AML-193 (cell line): ENCODE data around the gene C2CD2.
"Not testable (repeated sequence)": the region's sequence is repeated elsewhere in the genome, so short reads cannot be mapped to it uniquely, and the experiment has no call there.

Experiments
- DNase-seq, 2 experiments: peaks; one replicate each; lab custom pipeline; 2025; lab: John Stamatoyannopoulos, UW

The C2CD2 gene

DNA sequence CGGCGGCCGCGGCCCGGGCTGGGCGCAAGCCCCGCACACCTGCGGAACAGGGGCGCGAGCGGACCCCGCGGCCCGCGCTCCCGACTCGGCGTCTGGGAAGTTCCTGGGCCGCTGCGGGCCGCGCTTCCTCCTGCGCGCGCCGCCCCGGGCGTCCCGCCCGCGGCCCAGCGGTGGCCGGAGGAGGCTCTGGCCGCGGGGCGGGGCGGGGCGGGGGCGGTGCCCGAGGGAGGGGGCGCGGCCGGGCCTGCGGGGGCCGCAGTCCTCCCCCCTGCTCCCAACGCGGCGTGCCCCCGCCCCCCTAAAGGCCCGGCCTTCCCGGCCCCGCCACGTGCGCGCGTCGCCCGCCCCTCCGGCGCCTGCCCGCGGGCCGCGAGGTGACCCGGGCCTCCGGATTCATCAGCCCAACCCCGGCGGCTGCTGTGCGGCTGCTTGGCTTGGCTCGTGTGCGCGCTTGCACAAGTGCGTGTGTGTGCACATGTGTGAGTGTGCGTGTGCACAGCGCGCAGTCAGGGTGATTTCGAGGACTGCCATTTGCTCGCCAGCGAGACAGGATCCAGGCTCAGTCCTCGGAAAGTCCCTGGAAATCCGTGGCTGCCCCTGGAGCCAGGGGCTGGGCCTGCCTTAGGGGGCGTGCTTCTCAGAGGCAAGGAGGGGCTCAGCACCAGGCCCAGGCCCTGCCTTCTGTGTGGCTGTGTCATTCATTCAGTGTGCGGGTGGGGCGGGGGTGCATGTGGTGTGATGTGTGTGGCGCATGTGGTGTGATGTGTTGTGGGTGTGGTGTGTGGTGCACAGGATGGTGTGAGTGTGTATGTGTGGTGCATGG, at the start of gene C2CD2:
Gene C2CD2 (minus strand): TSS at position 188 of the 823 bp plus-strand sequence. CDS start 370 bp downstream, outside the sequence.
- DNase-seq: peak; percentile 37 to 43

DNA sequence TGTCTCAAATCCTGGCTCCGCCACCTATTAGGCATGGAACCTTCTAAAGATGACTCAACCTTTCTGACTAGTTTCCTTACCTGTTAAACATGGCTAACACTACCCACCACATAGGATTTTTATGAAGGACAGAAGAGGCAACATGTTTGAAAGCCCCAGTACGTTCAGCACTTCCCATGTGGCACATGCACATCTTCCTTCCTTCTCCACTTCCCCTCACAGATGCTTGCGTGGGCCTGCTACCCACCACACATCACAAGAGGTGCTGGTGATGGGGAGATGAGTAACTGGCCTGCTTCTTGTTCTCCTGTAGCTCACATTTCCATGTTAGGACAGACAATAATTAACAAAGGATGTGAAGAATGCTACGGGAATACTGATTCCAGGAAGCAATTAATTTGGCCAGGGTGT, 49.2 kb upstream of the C2CD2 start:
- no peak for DNase-seq

DNA sequence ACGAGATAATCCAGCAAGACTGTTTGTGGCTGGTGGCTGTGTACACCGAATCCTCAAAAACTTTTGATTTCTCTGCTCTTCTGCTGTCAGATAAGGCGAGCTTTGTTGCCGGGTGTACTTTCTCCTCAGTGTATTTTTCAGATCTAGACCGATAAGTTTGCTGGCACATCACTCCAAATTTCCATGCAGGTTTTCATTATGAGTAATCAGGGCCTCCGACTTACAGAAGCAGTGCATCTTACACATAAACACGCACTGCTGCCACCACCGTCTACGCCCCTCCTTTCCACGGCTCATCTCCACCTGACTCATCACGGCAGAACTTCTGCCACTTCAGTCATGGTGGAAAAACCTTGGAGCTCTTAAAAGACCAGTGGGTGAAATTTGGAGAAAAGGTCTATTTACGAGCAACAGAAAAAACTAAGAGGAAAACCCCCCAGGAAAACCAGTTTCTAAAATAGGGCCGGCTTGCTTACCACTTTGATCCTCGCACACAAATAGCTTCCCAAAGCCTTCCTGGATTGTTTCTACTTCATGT, 48.7 kb upstream of the C2CD2 start:
- DNase-seq: no peak

DNA sequence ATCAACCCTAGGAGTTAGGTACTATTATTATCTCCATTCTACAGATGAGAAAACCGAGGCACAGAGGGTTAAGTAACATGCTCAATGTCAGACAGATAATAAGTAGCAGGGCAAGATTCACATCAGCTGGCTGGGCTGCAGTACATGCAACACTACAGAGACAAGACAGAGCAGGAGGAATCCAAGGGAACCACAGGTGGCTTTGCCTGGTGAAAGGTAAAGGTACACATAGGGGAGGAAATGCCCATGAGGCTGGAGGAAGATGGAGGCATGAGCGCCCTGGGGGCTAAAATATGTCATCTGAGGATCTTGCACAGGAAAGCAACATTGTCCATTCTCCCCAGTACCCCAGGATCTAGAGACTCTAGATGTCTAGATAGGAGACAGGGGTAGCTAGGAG, 48.0 kb upstream of the C2CD2 start:
- DNase-seq: no peak

DNA sequence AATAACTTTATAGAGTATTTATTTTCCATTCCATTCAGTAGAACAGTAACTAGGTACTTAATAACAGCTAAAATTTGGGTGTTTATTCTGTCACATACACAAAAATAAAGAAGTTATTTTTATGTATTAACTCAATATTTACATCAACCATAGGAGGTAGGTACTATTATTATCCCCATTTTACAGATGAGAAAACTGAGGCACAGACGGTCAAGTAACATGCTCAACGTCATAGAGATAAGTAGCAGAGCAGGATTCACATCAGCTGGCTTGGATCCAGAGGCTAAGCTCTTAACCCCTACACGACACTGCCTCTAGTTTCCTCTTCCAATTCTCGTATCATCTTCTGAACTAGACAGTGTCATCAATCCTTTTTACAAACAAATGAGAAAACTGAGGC, 47.1 kb upstream of the C2CD2 start:
- no peak for DNase-seq

DNA sequence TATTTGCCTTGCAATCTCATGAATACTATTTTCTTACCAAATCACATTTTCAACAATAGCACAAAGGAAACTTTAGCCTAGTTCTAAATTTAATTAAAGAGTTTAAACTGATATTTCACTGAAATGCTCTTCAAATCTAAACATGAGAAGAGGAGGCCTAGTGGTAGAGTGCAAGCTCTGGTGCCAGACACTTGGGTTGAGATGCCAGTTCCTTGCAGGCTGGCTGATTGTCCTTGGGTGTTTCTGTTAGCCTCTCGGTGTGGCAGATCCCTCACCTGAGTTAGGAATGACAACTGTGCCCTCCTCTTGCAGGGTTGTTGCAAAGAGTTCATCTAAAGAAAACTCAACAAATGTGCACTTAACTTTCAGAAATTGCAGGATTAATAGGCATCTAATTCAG, 43.8 kb upstream of the C2CD2 start:
- DNase-seq: no peak

DNA sequence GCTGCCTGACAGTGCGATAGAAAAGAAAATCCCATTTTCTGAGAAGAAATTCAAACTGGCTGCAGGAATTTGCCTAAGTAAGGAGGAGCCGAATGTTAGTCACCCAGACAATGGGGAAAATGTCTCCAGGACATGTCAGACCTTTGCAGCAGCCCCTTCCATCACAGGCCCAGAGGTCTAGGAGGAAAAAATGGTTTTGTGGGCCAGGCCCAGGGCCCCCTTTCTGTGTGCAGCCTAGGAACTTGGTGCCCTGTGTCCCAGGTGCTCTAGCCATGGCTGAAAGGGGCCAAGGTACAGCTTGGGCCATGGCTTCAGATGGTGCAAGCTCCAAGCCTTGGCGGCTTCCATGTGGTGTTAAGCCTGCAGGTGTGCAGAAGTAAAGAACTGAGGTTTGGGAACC, 41.8 kb upstream of the C2CD2 start:
- no peak for DNase-seq

DNA sequence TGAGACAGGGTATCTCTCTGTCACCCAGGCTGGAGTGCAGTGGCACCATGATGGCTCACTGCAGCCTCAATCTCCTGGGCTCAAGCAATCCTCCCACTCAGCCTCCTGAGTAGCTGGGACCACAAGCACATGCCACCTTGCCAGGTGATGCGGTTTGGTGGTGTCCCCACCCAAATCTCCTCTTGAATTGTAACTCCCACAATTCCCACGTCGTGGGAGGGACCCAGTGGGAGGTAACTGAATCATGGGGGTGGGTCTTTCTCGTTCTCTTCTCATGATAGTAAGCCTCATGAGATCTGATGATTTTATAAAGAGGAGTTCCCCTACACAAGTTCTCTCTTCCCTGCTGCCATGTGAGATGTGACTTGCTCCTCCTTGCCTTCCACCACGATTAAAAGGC, 40.8 kb upstream of the C2CD2 start:
- DNase-seq: not testable (repeated sequence)

DNA sequence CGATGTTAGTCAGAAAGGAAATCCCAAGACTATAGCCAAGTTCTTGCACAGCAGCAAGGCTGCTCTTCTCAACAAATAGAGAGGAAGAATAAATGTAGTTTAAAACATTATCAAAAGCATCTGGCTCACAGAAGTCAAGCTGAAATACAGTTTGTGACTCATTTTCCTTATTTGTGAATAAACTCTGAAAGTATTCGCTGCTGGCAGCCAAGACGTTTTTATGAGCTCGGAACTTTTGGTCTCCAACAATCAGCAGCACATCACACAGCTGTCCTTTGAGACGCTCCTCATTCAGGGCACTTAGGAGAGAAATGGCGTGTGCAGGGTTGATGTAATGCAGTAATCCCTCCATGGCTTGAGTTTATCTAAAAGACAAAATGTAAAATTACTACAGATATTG, 39.9 kb upstream of the C2CD2 start:
- DNase-seq: no peak

DNA sequence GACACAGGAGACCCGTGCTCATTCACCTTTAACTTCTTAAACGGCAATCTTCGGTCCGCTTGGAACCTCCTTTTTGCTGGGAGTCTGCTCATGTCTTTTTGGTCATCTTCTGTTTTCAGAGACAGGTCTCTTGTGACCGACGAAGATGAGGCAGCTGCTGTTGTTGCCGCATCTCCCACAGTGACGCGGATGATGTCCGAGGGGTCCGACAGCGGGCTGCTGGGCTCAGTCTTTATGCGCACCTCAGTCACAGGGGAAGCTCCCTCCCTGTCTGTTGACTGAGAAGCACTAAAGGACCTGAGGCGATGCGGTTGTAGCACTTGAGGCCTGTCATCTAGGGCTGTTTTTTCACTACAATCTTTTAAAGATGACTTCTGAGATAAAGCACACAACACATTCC, 38.8 kb upstream of the C2CD2 start:
- DNase-seq: no peak

DNA sequence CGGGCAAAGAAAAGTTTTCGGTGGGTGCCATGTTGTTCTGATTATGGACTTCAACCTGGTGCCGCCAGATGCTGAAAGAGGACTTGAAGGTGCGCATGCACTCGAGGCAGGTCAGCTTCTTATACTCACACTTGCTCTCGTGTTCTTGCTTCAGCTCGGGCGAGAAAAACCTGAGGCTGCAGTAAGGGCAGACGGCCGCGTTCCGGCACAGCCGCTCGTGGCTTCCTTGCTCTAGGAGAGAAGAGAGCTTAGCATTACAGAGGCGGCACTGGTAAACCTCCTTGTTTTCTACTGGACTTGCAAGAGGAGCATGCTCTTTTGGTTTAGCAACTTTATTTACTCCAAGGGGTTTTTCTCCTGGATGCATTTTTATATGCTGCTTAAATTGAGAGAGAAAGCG, 37.8 kb upstream of the C2CD2 start:
- no peak for DNase-seq

DNA sequence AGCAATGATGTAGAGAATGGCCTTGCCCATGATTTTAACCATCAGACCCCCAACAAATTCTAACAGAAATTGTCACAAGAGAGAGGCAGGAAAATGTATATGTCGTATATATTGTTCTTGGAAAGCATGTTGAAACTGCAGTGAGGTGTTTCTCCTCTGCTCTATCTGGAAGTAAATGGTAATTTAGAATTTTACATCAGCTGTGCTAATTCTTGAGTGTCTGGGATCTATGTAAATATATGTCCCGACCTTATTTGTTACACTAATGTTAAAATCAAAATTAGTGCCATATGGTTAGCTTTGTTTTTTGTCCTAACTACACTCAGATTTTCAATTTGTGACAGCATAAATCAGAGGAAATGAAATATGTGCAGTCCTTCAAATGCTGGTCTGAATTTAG, 35.9 kb upstream of the C2CD2 start:
- no peak for DNase-seq

DNA sequence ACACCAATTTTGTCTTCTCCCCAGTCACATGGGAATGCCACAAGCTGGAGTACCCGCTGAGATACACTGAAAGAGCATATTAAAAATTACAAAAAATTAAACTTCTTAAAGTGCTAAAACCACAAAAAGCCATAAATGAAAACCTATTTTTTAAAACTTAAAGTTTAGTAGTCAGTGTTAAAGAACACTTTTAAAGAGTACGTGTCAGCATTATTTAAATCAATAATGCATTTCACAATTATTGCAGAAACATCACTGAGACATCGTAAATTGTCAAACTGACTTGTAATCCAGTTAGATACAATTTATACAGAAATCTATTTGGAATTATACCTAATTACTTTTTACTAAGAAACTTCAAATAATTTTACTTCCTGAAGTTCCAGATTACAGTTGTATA, 33.5 kb upstream of the C2CD2 start:
- no peak for DNase-seq

DNA sequence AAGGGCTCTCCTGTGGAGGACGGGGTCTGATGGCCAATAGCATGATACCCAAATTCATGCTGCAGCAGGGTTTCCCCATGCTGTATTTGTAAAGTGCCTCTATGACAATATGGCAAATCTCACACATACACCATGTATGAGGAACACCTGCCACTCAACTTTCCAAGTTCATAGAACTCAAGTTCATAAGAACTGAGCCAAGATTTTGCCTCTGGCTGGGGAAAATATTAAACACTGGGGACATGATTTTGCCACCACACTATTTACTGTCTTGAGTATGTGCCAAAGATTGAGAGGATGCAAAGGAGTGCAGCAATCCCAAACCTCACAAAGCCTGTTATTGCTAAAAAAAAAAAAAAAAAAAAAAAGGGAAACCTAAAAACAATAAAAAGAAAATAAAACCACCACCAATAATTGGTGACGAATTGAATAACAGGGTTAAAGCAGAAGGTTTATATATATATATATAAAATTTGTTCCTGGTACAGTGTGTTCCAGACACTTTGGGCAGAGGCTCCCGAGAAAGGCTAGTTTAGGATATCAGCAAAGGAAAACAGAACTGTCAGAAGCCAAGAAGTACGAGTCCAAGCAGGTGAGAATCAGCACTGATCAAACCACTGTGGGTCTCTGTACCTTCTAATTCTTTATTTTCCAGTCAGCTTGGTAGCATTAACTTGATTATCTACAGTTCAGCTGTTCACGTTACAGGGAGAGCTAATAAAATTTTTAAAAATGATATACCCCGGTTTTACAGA, 32.0 kb upstream of the C2CD2 start:
- no peak for DNase-seq

DNA sequence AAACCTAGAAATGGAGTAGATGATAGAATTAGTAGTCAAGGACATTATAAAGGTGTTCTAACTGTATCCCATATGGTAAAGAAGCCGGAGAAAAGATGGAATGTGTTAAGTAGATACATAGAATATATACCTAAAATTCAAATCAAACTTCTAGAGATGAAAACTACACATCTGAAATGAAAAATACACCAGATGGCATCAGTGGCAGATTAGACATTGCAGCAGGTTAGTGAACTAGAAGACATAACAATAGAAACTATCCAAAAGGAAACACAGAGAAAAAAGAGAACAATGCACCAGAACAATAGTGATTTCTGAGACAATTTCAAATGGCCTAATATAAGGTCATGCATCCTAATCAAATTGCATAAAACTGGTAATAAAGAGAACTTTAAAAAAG, 29.4 kb upstream of the C2CD2 start:
- no peak for DNase-seq

DNA sequence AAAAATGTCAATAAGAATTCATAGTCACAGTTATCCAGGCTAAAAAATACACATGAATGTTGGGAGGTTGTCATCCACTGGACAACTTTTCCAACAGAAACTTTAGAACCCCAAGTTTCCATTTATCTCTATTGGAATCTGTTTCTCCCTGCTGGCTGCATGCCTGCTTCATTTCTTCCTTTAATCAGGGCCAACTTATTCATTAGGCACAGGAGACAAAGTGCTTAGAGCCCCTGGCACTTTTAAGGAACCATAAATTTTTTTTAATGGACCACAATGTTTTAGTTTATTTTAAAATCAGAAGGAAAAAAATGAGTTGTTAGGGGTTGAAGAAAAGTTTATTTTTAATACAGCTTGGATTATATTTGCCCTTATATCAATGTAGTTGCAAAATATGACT, 26.7 kb upstream of the C2CD2 start:
- no peak for DNase-seq

DNA sequence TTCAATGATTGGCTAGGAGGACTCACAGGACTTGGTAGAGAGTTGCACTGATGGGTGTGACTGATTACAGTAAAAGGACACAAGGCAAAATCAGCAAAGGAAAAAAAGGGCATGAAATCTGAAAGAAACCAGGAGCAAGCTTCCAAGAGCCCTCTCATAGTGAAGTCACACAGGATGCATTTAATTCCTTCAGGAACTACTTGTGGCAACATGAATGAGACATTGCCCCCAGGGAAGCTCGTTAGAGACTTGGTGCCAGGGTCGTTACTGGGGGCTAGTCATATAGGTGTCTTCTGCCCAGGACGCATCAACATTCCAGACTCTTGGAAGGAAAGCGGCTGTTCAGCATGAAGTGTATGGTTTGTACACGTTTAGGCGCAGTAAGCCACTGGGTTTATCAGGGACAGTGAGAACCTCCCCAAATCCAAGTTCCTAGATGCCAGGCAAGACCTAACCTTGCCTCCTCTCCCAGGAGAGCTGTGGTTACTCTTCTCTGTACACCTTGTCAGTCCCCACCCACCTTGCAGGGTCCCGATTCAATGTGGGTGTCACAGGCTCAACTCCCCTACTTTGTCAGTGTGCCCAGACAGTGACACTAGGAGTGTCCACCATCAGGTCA, 26.0 kb upstream of the C2CD2 start:
- DNase-seq: no peak

DNA sequence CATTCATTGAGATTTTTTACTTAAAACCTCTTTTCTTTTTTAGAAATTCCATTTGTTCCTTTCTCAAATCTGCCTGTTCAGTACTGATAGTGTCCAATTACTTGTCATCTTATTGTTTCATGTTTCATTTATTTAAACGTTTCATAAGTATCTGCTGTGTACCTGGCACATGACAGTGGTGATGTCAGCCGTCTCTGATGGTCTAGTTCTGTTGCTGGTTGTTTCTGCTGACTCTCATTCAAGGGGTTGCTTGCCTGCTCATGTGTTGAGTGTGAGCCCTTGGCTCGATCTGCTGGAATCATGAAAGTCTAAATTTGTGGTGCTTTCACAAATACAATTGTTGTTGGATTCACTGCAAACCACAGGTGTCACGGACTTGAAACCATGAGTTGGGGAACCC, 25.5 kb upstream of the C2CD2 start:
- DNase-seq: no peak

DNA sequence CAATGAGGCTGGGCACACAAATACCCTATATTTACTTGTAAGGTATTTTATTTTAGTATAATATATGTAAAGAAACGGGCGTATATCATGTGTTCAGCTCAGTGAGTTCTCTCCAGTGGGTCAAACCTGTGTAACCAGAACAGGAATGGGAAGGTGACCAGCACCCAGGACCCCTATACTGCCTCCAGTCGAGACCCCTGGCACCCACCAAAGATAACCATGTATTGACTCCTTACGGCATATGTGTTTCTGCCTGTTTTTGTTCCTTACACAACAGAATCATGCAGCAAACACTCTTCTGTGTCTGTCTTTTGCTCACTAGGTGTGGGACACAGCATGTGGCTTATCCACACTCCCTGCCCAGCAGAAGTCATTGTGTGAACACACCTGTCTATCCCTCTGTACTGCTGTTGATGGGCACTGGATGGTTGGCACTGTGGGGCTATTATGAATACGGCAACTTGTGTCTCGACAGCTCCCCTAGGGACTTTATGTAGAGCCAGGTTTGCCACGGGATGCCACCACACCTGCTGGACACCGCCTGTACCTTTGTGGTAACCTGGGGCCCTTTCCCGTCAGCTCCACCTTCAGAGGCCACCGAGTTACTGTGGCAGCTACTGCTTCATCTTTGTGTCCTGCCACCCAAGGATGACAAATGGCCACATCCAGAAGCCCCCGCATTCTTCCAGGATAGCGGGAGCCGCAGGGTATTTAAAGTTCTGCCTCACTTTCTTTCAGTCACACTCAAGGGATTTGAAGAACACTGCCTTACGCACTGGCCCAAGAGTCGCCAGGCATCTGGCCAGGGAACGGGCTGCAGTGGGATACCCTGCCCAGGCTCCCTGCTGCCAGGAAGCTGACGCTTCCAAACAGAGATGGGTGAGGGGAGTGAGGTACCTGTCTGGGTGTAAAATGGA, 23.5 kb upstream of the C2CD2 start:
- DNase-seq: no peak

DNA sequence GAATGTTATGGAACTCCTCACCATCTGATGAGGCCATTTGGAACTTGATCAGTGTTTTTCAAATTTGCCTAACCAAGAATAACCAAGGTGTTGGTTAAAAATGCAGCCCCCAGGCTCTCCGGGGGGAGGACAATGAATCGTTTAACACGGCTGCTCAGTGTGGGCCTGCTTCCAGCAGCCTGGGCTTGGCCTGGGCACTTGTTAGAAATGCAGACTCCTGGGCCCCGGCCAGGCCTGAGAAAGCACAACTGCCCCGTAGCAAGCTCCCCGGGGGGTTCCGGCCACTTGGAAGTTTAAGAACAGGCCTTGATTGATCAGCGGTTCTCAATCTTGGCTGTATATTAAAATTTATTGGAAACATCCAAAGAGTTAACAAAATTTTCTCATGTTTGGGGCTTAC, 22.8 kb upstream of the C2CD2 start:
- no peak for DNase-seq

DNA sequence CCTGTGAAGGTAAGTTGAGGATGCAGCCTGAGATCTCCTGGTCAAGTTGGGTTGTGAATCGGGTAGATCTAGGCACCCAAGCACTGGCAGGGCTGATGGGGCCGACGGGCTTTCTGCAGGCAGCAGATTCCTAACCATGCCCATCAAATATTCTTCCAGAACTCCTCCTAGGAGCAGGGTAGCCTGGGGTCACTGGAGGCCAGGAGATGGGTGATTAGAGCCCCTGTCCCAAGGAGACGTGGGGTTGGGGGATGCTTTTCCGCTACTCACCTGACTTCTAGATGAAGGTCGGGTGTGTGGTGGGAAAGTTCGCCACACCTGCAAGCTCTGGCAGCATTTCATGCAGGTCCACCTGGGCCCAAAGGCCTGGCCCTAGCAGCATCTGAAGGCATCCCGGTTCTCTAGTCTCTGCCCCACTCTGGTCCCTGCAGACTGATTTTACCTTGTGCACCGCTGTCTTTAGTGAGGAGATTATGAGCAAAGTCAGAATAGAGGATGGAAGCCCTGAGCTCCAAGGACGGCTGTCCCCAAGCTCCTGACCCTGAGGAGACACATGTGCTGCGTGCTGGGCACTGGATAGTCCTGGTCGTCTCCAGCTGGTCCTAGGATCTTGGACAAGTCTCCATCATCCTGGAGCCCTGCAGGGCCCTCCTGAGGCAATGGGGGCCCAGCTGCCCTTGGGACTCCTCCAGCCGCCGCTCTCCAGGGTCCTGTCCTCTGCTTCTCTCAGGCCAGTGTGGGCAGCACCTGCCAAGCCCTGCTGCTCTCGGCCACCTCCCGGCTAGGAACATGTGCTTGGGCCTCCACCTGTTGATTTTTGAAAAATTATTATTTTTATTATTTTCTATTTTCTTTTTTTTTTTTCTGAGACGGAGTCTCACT, 21.8 kb upstream of the C2CD2 start:
- no peak for DNase-seq
